Calu3 (cell line): ENCODE results near the gene RTN4RL1. TPM values are rescaled to one million over a fixed set of nuclear protein-coding genes. Genes with fewer than 3 reads are reported as not detected.

Source experiments
- BruUV-seq: library from RNA; stranded (reverse); fragments of 400-500 nt; replicated peaks from 2 replicates; lab custom pipeline; 2021; lab: Mats Ljungman, UMichigan
- CTCF ChIA-PET: fragments of 300-600 bp; sonication (Branson Sonifier 250); formaldehyde crosslinking; loops from one replicate; lab custom pipeline; 2022; ENCODE audit warnings: antibody characterized with exemption; lab: Charles Lee
- DNase-seq: peaks from one replicate; pipeline ENCODE4 v3.0.0; 2022
- H3K27ac Mint-ChIP-seq: one replicate; pipeline ENCODE4 v1.8.0; 2022; ENCODE audit warnings: mixed read lengths; ENCODE audit not compliant: unreplicated experiment
- H3K27me3 Mint-ChIP-seq: one replicate; pipeline ENCODE4 v1.8.0; 2022; ENCODE audit warnings: mixed read lengths; ENCODE audit not compliant: unreplicated experiment
- H3K36me3 Mint-ChIP-seq: one replicate; pipeline ENCODE4 v1.8.0; 2022; ENCODE audit warnings: mild to moderate bottlenecking, moderate library complexity, mixed read lengths; ENCODE audit not compliant: insufficient read depth, unreplicated experiment
- H3K4me1 Mint-ChIP-seq: one replicate; pipeline ENCODE4 v1.8.0; 2022; ENCODE audit warnings: mild to moderate bottlenecking, low read depth, mixed read lengths; ENCODE audit not compliant: unreplicated experiment
- H3K4me3 Mint-ChIP-seq: one replicate; pipeline ENCODE4 v1.8.0; 2022; ENCODE audit warnings: mild to moderate bottlenecking, low read depth, moderate library complexity, mixed read lengths; ENCODE audit not compliant: unreplicated experiment
- H3K9me3 Mint-ChIP-seq: one replicate; pipeline ENCODE4 v1.8.0; 2022; ENCODE audit warnings: low read depth, mixed read lengths; ENCODE audit not compliant: unreplicated experiment
- CTCF ChIP-seq: fragments of 200-600 bp; IDR thresholded peaks from one replicate; pipeline ENCODE4 v1.8.0; 2022; ENCODE audit warnings: antibody characterized with exemption; ENCODE audit not compliant: unreplicated experiment
- intact Hi-C: fragments of 100-400 bp; cut with micrococcal nuclease; formaldehyde crosslinking; loops from one replicate; pipeline ENCODE4 v1.10.0; 2022; ENCODE audit not compliant: unreplicated experiment
- total RNA-seq: library from RNA; stranded (reverse); gene quantifications from 2 replicates; pipeline ENCODE4 v1.2.3, GENCODE V29; 2022

RTN4RL1 gene
- total RNA-seq, 1 experiment from 2014 or later = not detected

- Mint-ChIP-seq H3K4me3 (no peak overlapping the region), H3K36me3 (peaks cover 7% of the 10 kb centered on the region), H3K4me1 (peaks cover 23% of the 10 kb centered on the region), H3K27ac (no peak overlapping the region), H3K9me3 (no peaks in the 10 kb centered on the region), H3K27me3 (no peaks in the 10 kb centered on the region)
- CTCF ChIA-PET = interaction anchor here (0.6 to 1.6 kb wide), 3 partner anchors 26 to 88 kb away, joined by 3 to 4 read pairs (median 3); no protein-coding TSS in a partner anchor
- BruUV-seq = no TSS peak
- no peak for DNase-seq
- intact Hi-C loops = no loop called here
- TF ChIP-seq CTCF = no peak
Measured at GRCh38 chr17:1996800-1997288, 28.3 kb downstream of the RTN4RL1 start.

- Mint-ChIP-seq H3K27ac (no peak overlapping the region), H3K27me3 (peaks cover 6% of the 10 kb centered on the region), H3K4me1 (peaks cover 23% of the 10 kb centered on the region), H3K9me3 (no peaks in the 10 kb centered on the region), H3K36me3 (peaks cover 9% of the 10 kb centered on the region), H3K4me3 (no peak overlapping the region)
- intact Hi-C loops = no loop called here
- CTCF ChIA-PET = interaction anchor here (0.6 to 1.6 kb wide), 2 partner anchors 27 to 30 kb away, joined by 3 to 4 read pairs; no protein-coding TSS in a partner anchor
- no TSS peak for BruUV-seq
- no peak for DNase-seq
- TF ChIP-seq CTCF = no peak
Measured at GRCh38 chr17:1995907-1996799, 29.0 kb downstream of the RTN4RL1 start.

GRCh38 chr17:1995321-1995892 is 29.7 kb downstream of the RTN4RL1 start:
- intact Hi-C loops = no loop called here
- CTCF ChIA-PET = no interaction called here
- H3K4me1 Mint-ChIP-seq = peaks cover 23% of the 10 kb centered on the region
- H3K4me3 Mint-ChIP-seq = no peak overlapping the region
- no peak for DNase-seq
- no peak overlapping the region for H3K27ac Mint-ChIP-seq
- TF ChIP-seq CTCF = no peak
- no peaks in the 10 kb centered on the region for H3K9me3 Mint-ChIP-seq
- H3K27me3 Mint-ChIP-seq = peaks cover 13% of the 10 kb centered on the region
- peaks cover 13% of the 10 kb centered on the region for H3K36me3 Mint-ChIP-seq
- BruUV-seq = no TSS peak

GRCh38 chr17:1994707-1995106 is 30.4 kb downstream of the RTN4RL1 start:
- intact Hi-C loops = no loop called here
- Mint-ChIP-seq H3K9me3 (no peaks in the 10 kb centered on the region), H3K36me3 (peaks cover 9% of the 10 kb centered on the region), H3K27me3 (peaks cover 13% of the 10 kb centered on the region), H3K4me3 (no peak overlapping the region), H3K27ac (no peak overlapping the region), H3K4me1 (peaks cover 18% of the 10 kb centered on the region)
- CTCF ChIA-PET = no interaction called here
- no peak for TF ChIP-seq CTCF
- DNase-seq = no peak
- no TSS peak for BruUV-seq
